Mesendoderm (in vitro differentiated cells): ENCODE measurements around the gene RECQL.

Experiments
- DNase-seq: peaks from one replicate; pipeline ENCODE4 v3.0.0; 2013
- H2AK5ac ChIP-seq: 2 replicates; pipeline ENCODE4 v1.6.1; 2013; ENCODE audit warnings: low read length, inconsistent platforms
- H2BK120ac ChIP-seq: 2 replicates; pipeline ENCODE4 v1.6.1; 2013; ENCODE audit warnings: low read depth, mild to moderate bottlenecking, low read length, moderate library complexity, mixed read lengths
- H2BK15ac ChIP-seq: replicated peaks from 2 replicates; pipeline ENCODE4 v1.6.1; 2013; ENCODE audit warnings: low read depth, mild to moderate bottlenecking, moderate library complexity
- H2BK5ac ChIP-seq: 2 replicates; pipeline ENCODE4 v1.6.1; 2013; ENCODE audit warnings: low read length, inconsistent platforms
- H3K18ac ChIP-seq: 2 replicates; pipeline ENCODE4 v1.6.1; 2013; ENCODE audit warnings: mild to moderate bottlenecking, low read length, mixed read lengths
- H3K23ac ChIP-seq: one replicate; pipeline ENCODE4 v1.6.1; 2013; ENCODE audit warnings: low read length
- H3K27ac ChIP-seq: 2 replicates; pipeline ENCODE4 v1.5.1; 2013; ENCODE audit warnings: low read depth, mild to moderate bottlenecking, inconsistent platforms, low read length, moderate library complexity
- H3K27me3 ChIP-seq: 2 replicates; pipeline ENCODE4 v1.6.1; 2013; ENCODE audit warnings: low read length, control low read depth, mild to moderate bottlenecking, inconsistent platforms; ENCODE audit not compliant: insufficient read depth, poor library complexity
- H3K36me3 ChIP-seq: 2 replicates; pipeline ENCODE4 v1.6.1; 2013; ENCODE audit warnings: low read length, inconsistent platforms; ENCODE audit not compliant: control insufficient read depth, insufficient read depth
- H3K4ac ChIP-seq: one replicate; pipeline ENCODE4 v1.6.1; 2013; ENCODE audit warnings: low read depth, mild to moderate bottlenecking, low read length, moderate library complexity
- H3K4me1 ChIP-seq: 2 replicates; pipeline ENCODE4 v1.6.1; 2013; ENCODE audit warnings: low read depth, low read length, inconsistent platforms; ENCODE audit not compliant: control insufficient read depth
- H3K4me2 ChIP-seq: 2 replicates; pipeline ENCODE4 v1.6.1; 2013; ENCODE audit warnings: low read length
- H3K4me3 ChIP-seq: 2 replicates; pipeline ENCODE4 v1.5.1; 2013; ENCODE audit warnings: mild to moderate bottlenecking, low read length
- H3K56ac ChIP-seq: one replicate; pipeline ENCODE4 v1.6.1; 2013; ENCODE audit warnings: low read length
- H3K79me1 ChIP-seq: 2 replicates; pipeline ENCODE4 v1.6.1; 2013; ENCODE audit warnings: low read length, inconsistent platforms
- H3K79me2 ChIP-seq: 2 replicates; pipeline ENCODE4 v1.6.1; 2013; ENCODE audit warnings: mild to moderate bottlenecking, low read length; ENCODE audit not compliant: control insufficient read depth, insufficient read depth
- H3K9ac ChIP-seq: 2 replicates; pipeline ENCODE4 v1.6.1; 2013; ENCODE audit warnings: low read length, inconsistent platforms
- H4K5ac ChIP-seq: one replicate; pipeline ENCODE4 v1.6.1; 2013; ENCODE audit warnings: low read length
- H4K8ac ChIP-seq: one replicate; pipeline ENCODE4 v1.6.1; 2013; ENCODE audit warnings: low read depth, mild to moderate bottlenecking, control low read depth, low read length, moderate library complexity
- WGBS: extraction: QIAGEN DNeasy Blood & Tissue Kit; methylation state at CpG from one replicate; pipeline ENCODE4 v1.1.7; 2013; ENCODE audit warnings: low lambda C conversion rate, missing lambda C conversion rate; ENCODE audit not compliant: insufficient coverage; ENCODE audit errors: extremely low coverage; 5-methylcytosine and 5-hydroxymethylcytosine counted together

The RECQL gene

DNA sequence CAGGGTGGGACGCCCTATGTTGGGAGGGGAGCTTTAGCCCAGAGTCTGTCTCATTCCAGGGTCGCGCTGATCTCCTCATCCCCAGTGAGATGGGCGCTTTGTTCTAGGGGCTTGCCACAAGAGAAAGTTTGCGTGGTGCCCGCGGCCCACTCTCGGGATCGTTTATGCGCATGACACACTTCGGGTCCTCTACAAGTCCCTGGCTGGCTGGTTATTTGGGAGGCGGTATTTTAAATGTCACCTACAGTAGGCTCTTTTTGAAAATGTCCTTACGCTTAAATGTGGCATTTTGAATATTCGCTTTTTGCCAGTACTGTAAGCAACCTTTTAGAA, 695 bp upstream of the RECQL start:
- Histone ChIP-seq H4K8ac (no peak overlapping the region), H3K4me3 (peak overlapping the region; percentile 87), H3K18ac (peak overlapping the region; percentile 72), H3K4me2 (peak overlapping the region; percentile 66), H2BK15ac (no peak overlapping the region), H4K5ac (no peak overlapping the region), H3K79me2 (peaks cover 29% of the 10 kb centered on the region), H3K27ac (no peak overlapping the region), H2BK120ac (no peak overlapping the region), H2AK5ac (no peak overlapping the region), H3K9ac (peak overlapping the region; percentile 87), H3K4me1 (peaks cover 2% of the 10 kb centered on the region), H3K4ac (peak overlapping the region; percentile 38), H3K36me3 (no peaks in the 10 kb centered on the region), H3K79me1 (peaks cover 9% of the 10 kb centered on the region), H2BK5ac (no peak overlapping the region), H3K23ac (no peak overlapping the region), H3K56ac (peak overlapping the region; percentile 92), H3K27me3 (no peaks in the 10 kb centered on the region)
- no peak for DNase-seq
- whole genome bisulfite sequencing = no CpG with 5 or more reads among the region's 14 CpGs

DNA sequence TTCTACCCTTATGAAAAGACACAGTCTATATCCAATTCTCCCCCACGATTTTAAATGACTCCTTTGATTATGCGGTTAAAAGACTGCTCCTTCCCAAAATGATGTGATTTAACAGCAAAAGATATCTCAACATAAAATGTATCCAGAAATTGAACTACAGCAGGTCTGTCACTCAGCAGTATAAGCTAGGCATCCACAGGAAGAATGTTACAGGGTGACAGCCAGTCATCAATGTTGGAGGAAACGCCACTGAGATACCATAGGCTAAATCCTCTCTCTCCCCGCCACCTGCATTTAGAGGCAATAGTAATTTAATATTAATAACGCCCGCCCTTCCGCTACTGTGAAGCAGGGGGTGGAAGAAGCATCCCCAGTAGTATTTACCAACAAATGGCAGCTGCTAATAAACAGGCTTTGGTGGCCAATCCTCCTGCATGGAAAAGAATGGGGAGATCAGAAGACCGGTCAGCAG, 613 bp downstream of the RECQL start:
- Histone ChIP-seq H3K27me3 (no peaks in the 10 kb centered on the region), H2AK5ac (no peak overlapping the region), H2BK15ac (no peak overlapping the region), H3K56ac (peak overlapping the region; percentile 85), H3K4me2 (peak overlapping the region; percentile 60), H3K9ac (peak overlapping the region; percentile 85), H2BK120ac (no peak overlapping the region), H2BK5ac (no peak overlapping the region), H3K27ac (peak overlapping the region; percentile 55), H4K8ac (peak overlapping the region; percentile 89), H3K23ac (no peak overlapping the region), H3K79me1 (peaks cover 9% of the 10 kb centered on the region), H3K79me2 (peaks cover 29% of the 10 kb centered on the region), H3K4ac (peak overlapping the region; percentile 45), H3K4me3 (peak overlapping the region; percentile 90), H3K4me1 (peaks cover 2% of the 10 kb centered on the region), H3K18ac (no peak overlapping the region), H4K5ac (no peak overlapping the region), H3K36me3 (peaks cover 1% of the 10 kb centered on the region)
- no peak for DNase-seq
- WGBS = no CpG with 5 or more reads among the region's 8 CpGs

DNA sequence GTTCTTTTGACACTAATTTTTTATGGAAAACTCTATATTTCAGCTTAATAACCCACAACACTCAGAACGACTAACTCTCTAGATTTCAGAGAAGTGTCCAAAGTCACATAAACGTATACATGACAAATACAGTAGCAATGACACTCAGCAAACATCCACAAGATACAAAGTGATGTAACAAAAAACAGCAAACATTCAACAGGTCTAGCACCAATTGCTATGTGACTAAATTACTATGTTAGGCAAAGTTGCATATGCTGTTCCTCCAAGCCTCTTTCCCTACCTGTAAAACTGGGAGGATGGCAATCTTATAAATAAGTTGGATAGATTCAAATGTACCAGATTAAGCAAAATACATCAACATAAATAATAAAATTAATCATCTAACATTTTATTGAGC, 1.7 kb downstream of the RECQL start:
- Histone ChIP-seq H3K9ac (peak overlapping the region; percentile 32), H3K36me3 (peaks cover 1% of the 10 kb centered on the region), H3K4me3 (no peak overlapping the region), H2BK120ac (no peak overlapping the region), H2BK15ac (no peak overlapping the region), H3K4me1 (peaks cover 2% of the 10 kb centered on the region), H2BK5ac (no peak overlapping the region), H3K4me2 (no peak overlapping the region), H3K23ac (no peak overlapping the region), H3K27ac (no peak overlapping the region), H3K27me3 (no peaks in the 10 kb centered on the region), H3K79me2 (peaks cover 26% of the 10 kb centered on the region), H3K4ac (no peak overlapping the region), H4K8ac (no peak overlapping the region), H2AK5ac (no peak overlapping the region), H3K79me1 (peaks cover 9% of the 10 kb centered on the region), H3K18ac (no peak overlapping the region), H3K56ac (no peak overlapping the region), H4K5ac (no peak overlapping the region)
- DNase-seq = no peak
- WGBS = no CpG with 5 or more reads among the region's 2 CpGs

DNA sequence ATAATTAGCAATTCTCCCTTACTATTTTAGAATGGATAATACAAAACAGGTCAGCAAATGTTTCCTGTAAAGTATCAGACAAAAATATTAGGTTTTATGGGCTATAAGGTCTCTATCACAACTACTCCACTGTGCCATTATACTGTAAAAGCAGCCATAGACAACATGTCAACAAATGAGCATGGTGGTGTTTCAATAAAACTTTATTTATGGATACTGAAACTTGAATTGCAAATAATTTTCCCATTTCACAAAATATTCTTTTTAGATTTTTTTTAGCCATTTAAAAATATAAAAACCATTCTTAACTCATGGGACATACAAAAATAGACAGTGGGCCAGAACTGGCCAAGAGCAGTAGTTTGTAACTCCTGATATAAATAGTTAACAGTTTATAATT, 15.4 kb downstream of the RECQL start:
- no peak overlapping the region for H2AK5ac ChIP-seq
- H2BK120ac ChIP-seq = no peak overlapping the region
- no peak overlapping the region for H3K4me2 ChIP-seq
- no peak overlapping the region for H4K8ac ChIP-seq
- no peak overlapping the region for H3K56ac ChIP-seq
- no peak overlapping the region for H3K4ac ChIP-seq
- no peak overlapping the region for H3K27ac ChIP-seq
- H3K79me1 ChIP-seq = no peaks in the 10 kb centered on the region
- H3K27me3 ChIP-seq = no peaks in the 10 kb centered on the region
- DNase-seq = no peak
- H3K4me3 ChIP-seq = no peak overlapping the region
- H3K79me2 ChIP-seq = no peaks in the 10 kb centered on the region
- no peak overlapping the region for H2BK5ac ChIP-seq
- no peak overlapping the region for H3K18ac ChIP-seq
- no peaks in the 10 kb centered on the region for H3K4me1 ChIP-seq
- H4K5ac ChIP-seq = no peak overlapping the region
- H3K23ac ChIP-seq = no peak overlapping the region
- H3K36me3 ChIP-seq = no peaks in the 10 kb centered on the region
- no peak overlapping the region for H3K9ac ChIP-seq
- no peak overlapping the region for H2BK15ac ChIP-seq

DNA sequence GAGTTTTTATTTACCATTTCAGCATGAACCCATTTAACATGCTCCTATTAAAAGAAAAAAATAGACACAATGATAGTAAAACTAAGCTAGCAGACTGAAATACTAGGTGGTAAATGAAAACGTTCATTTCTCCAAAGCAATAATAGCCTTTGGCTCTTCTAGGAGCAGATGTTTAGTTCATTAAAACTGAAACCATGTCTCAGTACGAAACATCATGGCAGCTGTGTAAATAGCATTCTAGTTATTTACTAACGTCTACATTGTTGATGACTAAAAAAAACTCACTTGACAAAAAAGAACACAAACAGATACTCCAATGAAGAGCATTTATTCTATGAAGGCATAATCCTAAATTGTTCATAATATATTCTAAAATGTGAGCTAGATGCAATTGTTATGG, 17.9 kb downstream of the RECQL start:
- Histone ChIP-seq H3K56ac (no peak overlapping the region), H3K4me3 (no peak overlapping the region), H3K4me1 (no peaks in the 10 kb centered on the region), H3K36me3 (no peaks in the 10 kb centered on the region), H3K9ac (no peak overlapping the region), H3K4me2 (no peak overlapping the region), H3K79me1 (no peaks in the 10 kb centered on the region), H2AK5ac (no peak overlapping the region), H3K23ac (no peak overlapping the region), H2BK120ac (no peak overlapping the region), H3K18ac (no peak overlapping the region), H2BK15ac (no peak overlapping the region), H4K5ac (no peak overlapping the region), H3K27ac (no peak overlapping the region), H2BK5ac (no peak overlapping the region), H4K8ac (no peak overlapping the region), H3K27me3 (no peaks in the 10 kb centered on the region), H3K79me2 (no peaks in the 10 kb centered on the region), H3K4ac (no peak overlapping the region)
- DNase-seq = no peak
- WGBS = no CpG with 5 or more reads among the region's 3 CpGs

DNA sequence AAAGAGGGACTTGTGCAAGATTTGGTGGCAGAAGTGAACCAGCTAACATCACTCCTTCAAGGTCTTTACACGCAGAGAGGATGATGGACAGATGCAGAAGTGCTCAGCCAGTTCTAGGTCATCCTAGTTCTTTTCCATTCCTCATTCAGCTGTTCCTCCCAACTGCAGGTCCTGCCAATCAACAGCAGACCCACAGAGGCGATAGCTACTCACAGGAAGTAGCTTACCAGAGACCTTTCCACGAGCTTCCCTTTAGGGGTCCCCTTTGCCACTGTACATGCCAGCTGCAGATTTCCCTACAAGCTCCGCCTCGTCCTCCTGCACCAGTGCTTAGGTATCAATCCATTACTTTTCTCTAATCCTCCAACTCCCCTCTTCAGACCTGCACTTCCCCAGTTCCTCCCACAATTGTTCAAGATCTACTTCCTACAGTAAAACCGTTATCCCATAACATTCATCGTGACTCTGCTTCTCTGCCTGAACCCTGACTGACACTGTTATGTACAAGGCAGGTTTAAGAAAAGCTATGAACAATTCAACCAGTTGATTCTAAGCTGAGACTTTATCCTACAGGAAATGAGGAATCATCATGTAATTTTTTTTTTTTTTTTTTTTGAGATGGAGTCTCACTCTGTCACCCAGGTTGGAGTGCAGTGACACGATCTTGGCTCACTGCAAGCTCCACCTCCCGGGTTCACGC, 22.5 kb downstream of the RECQL start:
- Histone ChIP-seq H3K36me3 (no peaks in the 10 kb centered on the region), H3K4me1 (no peaks in the 10 kb centered on the region), H3K79me1 (no peaks in the 10 kb centered on the region), H3K56ac (no peak overlapping the region), H3K27me3 (no peaks in the 10 kb centered on the region), H3K4me2 (no peak overlapping the region), H3K9ac (no peak overlapping the region), H3K27ac (no peak overlapping the region), H4K5ac (no peak overlapping the region), H2BK5ac (no peak overlapping the region), H3K4ac (no peak overlapping the region), H3K79me2 (no peaks in the 10 kb centered on the region), H4K8ac (no peak overlapping the region), H2AK5ac (no peak overlapping the region), H3K18ac (no peak overlapping the region), H2BK15ac (no peak overlapping the region), H3K4me3 (no peak overlapping the region), H2BK120ac (no peak overlapping the region), H3K23ac (no peak overlapping the region)
- DNase-seq = no peak
- WGBS = no CpG with 5 or more reads among the region's 10 CpGs
